AG04450 (cell line): ENCODE results near the gene GTF2F1. TPM values are rescaled to one million over a fixed set of nuclear protein-coding genes. Genes with fewer than 3 reads are reported as not detected.
"Not testable (repeated sequence)": the region's sequence is repeated elsewhere in the genome, so short reads cannot be mapped to it uniquely, and the experiment has no call there.

Experiments used
- CTCF ChIA-PET: fragments of 300-600, 350-600 bp; formaldehyde crosslinking; extraction: SDS; loops from one replicate; lab custom pipeline; 2022; ENCODE audit warnings: antibody characterized with exemption, inconsistent platforms; lab: Charles Lee
- POLR2A ChIA-PET: fragments of 350-600 bp; formaldehyde crosslinking; extraction: SDS; loops from one replicate; lab custom pipeline; 2021; ENCODE audit warnings: antibody characterized with exemption, inconsistent platforms; lab: Yijun Ruan, JAX
- DNase-seq: peaks from one replicate; pipeline ENCODE4 v3.0.0-alpha.2; 2011; ENCODE audit warnings: low read depth, low spot score
- H3K27ac ChIP-seq: one replicate; pipeline ENCODE4 v1.5.1; 2012; ENCODE audit warnings: low read depth, low read length, control low read depth
- H3K27me3 ChIP-seq: one replicate; pipeline ENCODE4 v1.6.0; 2012; ENCODE audit warnings: low read length; ENCODE audit not compliant: control insufficient read depth, insufficient read depth
- H3K4me3 ChIP-seq: 2 replicates; pipeline ENCODE4 v1.5.1; 2011; ENCODE audit warnings: mild to moderate bottlenecking, low read depth, low read length, control low read depth
- H3K9me3 ChIP-seq: 2 replicates; pipeline ENCODE4 v1.5.1; 2012; ENCODE audit warnings: low read length; ENCODE audit not compliant: control insufficient read depth, insufficient read depth
- CTCF ChIP-seq: IDR thresholded peaks from 2 replicates; pipeline ENCODE4 v1.5.1; 2011; ENCODE audit warnings: low read depth, low read length, control low read depth, inconsistent platforms
- polyA plus RNA-seq: library from polyadenylated mRNA; depleted of rRNA; stranded (reverse); fragments of >200 nt; gene quantifications from 2 replicates; pipeline ENCODE4 v1.2.3, GENCODE V29; 2011

Gene GTF2F1
- polyA plus RNA-seq, 1 experiment = 33.7 TPM

DNA sequence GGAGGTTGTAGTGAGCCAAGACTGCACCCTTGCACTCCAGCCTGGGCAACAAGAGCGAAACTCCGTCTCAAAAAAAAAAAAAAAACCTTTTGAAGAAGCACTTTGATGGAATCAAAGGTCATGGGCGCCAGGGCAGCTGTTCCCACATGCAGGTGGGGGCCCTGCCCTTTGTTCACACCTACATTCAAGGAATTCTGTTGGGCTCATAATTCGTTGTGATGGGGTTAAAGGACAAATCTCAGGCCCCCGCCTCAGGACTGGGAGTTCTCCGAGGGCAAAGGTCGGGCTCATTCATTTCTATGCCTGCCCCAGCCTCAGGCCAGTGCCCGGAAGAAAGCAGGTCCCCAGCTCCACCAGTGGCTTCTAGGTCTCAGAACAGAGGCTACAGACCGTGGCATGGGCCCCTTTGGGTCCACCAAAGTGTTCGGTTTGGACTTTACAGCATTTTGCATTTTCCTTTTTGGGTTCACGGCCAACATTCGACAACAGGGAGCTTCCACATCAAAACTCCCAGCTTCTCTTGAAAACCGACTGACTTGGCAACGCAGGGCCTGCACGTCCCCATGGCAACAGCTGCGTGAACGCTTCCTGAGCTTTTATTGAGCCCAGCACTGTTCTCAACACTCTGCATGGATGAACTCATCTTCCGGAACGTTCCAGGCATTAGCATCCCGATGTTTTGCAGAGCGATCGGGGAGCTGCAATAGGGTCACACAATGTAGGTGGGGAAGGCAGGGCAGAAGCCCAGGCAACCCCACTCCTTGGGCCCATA, 10.1 kb upstream of the GTF2F1 start:
- no peaks in the 10 kb centered on the region for H3K9me3 ChIP-seq
- no peak overlapping the region for H3K27ac ChIP-seq
- CTCF ChIA-PET = no interaction called here
- no peak for TF ChIP-seq CTCF
- peak; percentile 45 for DNase-seq
- POLR2A ChIA-PET = interaction anchor here (0.6 to 1.1 kb wide), 4 partner anchors 15 to 261 kb away, joined by 3 to 6 read pairs (median 5); partner anchors contain the start of gene KHSRP
- H3K4me3 ChIP-seq = no peak overlapping the region
- no peaks in the 10 kb centered on the region for H3K27me3 ChIP-seq

DNA sequence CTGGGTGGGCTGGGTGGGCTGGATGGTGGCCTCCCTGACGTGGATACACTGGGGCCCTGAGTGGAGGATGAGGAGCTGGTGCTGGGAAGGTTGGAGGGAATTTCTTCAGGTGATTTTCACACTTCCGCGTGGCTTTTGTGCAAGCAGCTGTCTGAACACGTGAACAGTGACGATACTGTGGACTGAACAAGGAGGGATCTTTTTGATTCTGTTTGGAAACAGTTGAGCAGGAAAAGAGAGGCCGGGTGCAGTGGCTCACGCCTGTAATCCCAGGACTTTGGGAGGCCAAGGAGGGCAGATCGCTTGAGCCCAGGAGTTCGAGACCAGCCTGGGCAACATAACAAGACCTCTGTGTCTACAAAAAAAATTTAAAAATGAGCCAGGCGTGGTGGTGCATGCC, 9.1 kb upstream of the GTF2F1 start:
- POLR2A ChIA-PET = no interaction called here
- DNase-seq = no peak
- no peak overlapping the region for H3K27ac ChIP-seq
- H3K27me3 ChIP-seq = no peaks in the 10 kb centered on the region
- H3K4me3 ChIP-seq = no peak overlapping the region
- TF ChIP-seq CTCF = no peak
- no peaks in the 10 kb centered on the region for H3K9me3 ChIP-seq
- CTCF ChIA-PET = no interaction called here

GRCh38 chr19:6400062-6400944, 7.3 kb upstream of the GTF2F1 start:
- POLR2A ChIA-PET, CTCF ChIA-PET, DNase-seq, H3K27me3 ChIP-seq, H3K27ac ChIP-seq, H3K4me3 ChIP-seq, H3K9me3 ChIP-seq: not testable (repeated sequence)

DNA sequence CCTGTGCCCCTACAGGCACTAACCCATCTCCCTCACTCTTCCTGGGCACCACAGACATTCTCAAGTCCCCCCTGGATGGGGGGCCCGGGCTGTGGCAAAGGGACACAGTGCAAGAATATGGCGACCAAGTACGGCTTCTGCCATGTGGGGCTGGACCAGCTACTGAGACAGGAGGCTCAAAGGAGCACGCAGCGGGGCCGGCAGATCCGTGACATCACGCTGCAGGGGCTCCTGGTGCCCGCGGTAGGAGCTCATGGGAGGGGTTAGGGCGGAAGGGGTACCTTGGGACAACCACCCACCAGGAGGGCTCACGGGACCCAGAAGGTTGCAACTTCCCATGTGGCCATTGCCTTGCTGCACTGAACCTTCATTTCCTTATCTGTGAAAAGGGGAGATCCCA, 3.3 kb upstream of the GTF2F1 start:
- Histone ChIP-seq H3K9me3 (peaks cover 3% of the 10 kb centered on the region; the same call in 1 of the 2 replicates), H3K27me3 (no peaks in the 10 kb centered on the region), H3K27ac (no peak overlapping the region), H3K4me3 (no peak overlapping the region)
- DNase-seq = no peak
- ChIA-PET CTCF (no interaction called here), POLR2A (no interaction called here)
- no peak for TF ChIP-seq CTCF

DNA sequence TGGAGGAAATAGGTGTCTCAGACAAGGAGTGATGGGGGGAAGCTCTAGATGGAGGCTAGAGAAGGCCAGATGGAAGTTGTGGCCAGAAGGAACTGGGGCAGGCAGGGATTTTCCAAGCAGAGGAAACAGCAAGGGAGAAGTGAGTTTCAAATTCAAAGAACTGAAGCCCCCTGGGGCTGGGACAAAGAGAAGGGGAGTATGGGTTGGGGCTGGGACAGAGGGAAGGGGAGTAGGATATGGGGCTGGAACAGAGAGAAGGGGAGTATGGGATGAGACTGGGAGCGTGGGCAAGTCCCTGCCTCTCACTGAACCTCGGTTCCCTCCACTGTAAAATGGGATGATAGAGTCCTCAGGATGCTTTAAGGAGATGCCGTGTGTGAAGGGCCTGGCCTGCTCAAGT, 1.9 kb upstream of the GTF2F1 start:
- peaks cover 3% of the 10 kb centered on the region; the same call in 1 of the 2 replicates for H3K9me3 ChIP-seq
- ChIA-PET POLR2A (no interaction called here), CTCF (no interaction called here)
- no peak overlapping the region for H3K4me3 ChIP-seq
- TF ChIP-seq CTCF = no peak
- H3K27ac ChIP-seq = no peak overlapping the region
- no peaks in the 10 kb centered on the region for H3K27me3 ChIP-seq
- no peak for DNase-seq
